Jurkat, Clone E6-1 (cell line): ENCODE data around the gene SMIM24.
"Not testable (repeated sequence)": the region's sequence is repeated elsewhere in the genome, so short reads cannot be mapped to it uniquely, and the experiment has no call there.

Experiments
- DNase-seq: peaks from one replicate; pipeline ENCODE4 v3.0.0-alpha.2; 2011; ENCODE audit warnings: low read depth, low spot score
- H3K4me3 ChIP-seq: 2 replicates; pipeline ENCODE4 v1.5.1; 2011; ENCODE audit warnings: mild to moderate bottlenecking, low read length, control low read depth, moderate library complexity

SMIM24 gene

GRCh38 chr19:3459965-3460582 lies 20.3 kb downstream of the SMIM24 start:
- H3K4me3 ChIP-seq: no peak overlapping the region
- no peak for DNase-seq

GRCh38 chr19:3459089-3459881 lies 21.0 kb downstream of the SMIM24 start:
- no peak overlapping the region for H3K4me3 ChIP-seq
- DNase-seq: no peak

- DNase-seq: no peak
- no peak overlapping the region for H3K4me3 ChIP-seq
Measured at GRCh38 chr19:3458229-3459088, 21.9 kb downstream of the SMIM24 start.

GRCh38 chr19:3457528-3458228 lies 22.6 kb downstream of the SMIM24 start:
- DNase-seq: no peak
- H3K4me3 ChIP-seq: no peak overlapping the region

- H3K4me3 ChIP-seq: no peak overlapping the region
- no peak for DNase-seq
Measured at GRCh38 chr19:3456925-3457527, 23.3 kb downstream of the SMIM24 start.

- DNase-seq: no peak
- H3K4me3 ChIP-seq: no peak overlapping the region
Measured at GRCh38 chr19:3455960-3456601, 24.2 kb downstream of the SMIM24 start.

- DNase-seq: no peak
- no peak overlapping the region for H3K4me3 ChIP-seq
Measured at GRCh38 chr19:3455393-3455955, 24.9 kb downstream of the SMIM24 start.

- DNase-seq: no peak
- H3K4me3 ChIP-seq: no peak overlapping the region
Measured at GRCh38 chr19:3454656-3455392, 25.5 kb downstream of the SMIM24 start.

- no peak overlapping the region for H3K4me3 ChIP-seq
- no peak for DNase-seq
Measured at GRCh38 chr19:3453840-3454239, 26.5 kb downstream of the SMIM24 start.

- DNase-seq, H3K4me3 ChIP-seq: not testable (repeated sequence)
Measured at GRCh38 chr19:3452942-3453214, 27.4 kb downstream of the SMIM24 start.

- H3K4me3 ChIP-seq: no peak overlapping the region
- DNase-seq: no peak
Measured at GRCh38 chr19:3452171-3452941, 28.0 kb downstream of the SMIM24 start.

GRCh38 chr19:3451451-3451866 lies 28.9 kb downstream of the SMIM24 start:
- H3K4me3 ChIP-seq: no peak overlapping the region
- no peak for DNase-seq

- DNase-seq: no peak
- no peak overlapping the region for H3K4me3 ChIP-seq
Measured at GRCh38 chr19:3450796-3451411, 29.4 kb downstream of the SMIM24 start.

- DNase-seq: no peak
Measured at GRCh38 chr19:3448616-3449334, 31.6 kb downstream of the SMIM24 start.

GRCh38 chr19:3446657-3447056 lies 33.7 kb downstream of the SMIM24 start:
- DNase-seq, H3K4me3 ChIP-seq: not testable (repeated sequence)

More at GRCh38 chr19:3448616-3449334, 31.6 kb downstream of the SMIM24 start:
- no peak overlapping the region for H3K4me3 ChIP-seq

- no peak overlapping the region for H3K4me3 ChIP-seq
- no peak for DNase-seq
Measured at GRCh38 chr19:3444695-3445234, 35.6 kb downstream of the SMIM24 start.
